KBM-7 (cell line): Measurements from ENCODE around the gene SPINK2.
A peak's percentile ranks its signal among the peaks of the same experiment; 100 is the strongest.

Experiments
- DNase-seq: peaks from one replicate; pipeline ENCODE4 v3.0.0-alpha.2; 2015
- in situ Hi-C: fragments of 300-500 bp; cut with MboI; formaldehyde crosslinking; loops from 2 replicates; pipeline ENCODE4 v1.14.3; 2020; ENCODE audit warnings: low sequenced_read_pairs, low pct_unique_long_range_greater_than_20kb, mixed read lengths

The SPINK2 gene

GRCh38 chr4:56804551-56804950 is 16.9 kb downstream of the SPINK2 start:
- DNase-seq: peak; percentile 90
- in situ Hi-C loops: no loop called here

GRCh38 chr4:56803471-56803870 is 18.0 kb downstream of the SPINK2 start:
- peak; percentile 96 for DNase-seq
- in situ Hi-C loops: no loop called here

GRCh38 chr4:56799824-56800756 is 21.4 kb downstream of the SPINK2 start:
- in situ Hi-C loops: no loop called here
- DNase-seq: peak; percentile 87

- no peak for DNase-seq
- in situ Hi-C loops: no loop called here
Observed at GRCh38 chr4:56799161-56799759, 22.2 kb downstream of the SPINK2 start.

GRCh38 chr4:56796211-56796610 is 25.3 kb downstream of the SPINK2 start:
- peak; percentile 34 for DNase-seq
- in situ Hi-C loops: no loop called here

GRCh38 chr4:56791316-56791715 is 30.2 kb downstream of the SPINK2 start:
- in situ Hi-C loops: no loop called here

GRCh38 chr4:56790691-56791091 is 30.8 kb downstream of the SPINK2 start:
- DNase-seq: no peak
- in situ Hi-C loops: no loop called here

More at GRCh38 chr4:56791316-56791715, 30.2 kb downstream of the SPINK2 start:
- DNase-seq: no peak

- in situ Hi-C loops: no loop called here
- DNase-seq: no peak
Observed at GRCh38 chr4:56788081-56788480, 33.4 kb downstream of the SPINK2 start.

GRCh38 chr4:56787380-56787779 is 34.1 kb downstream of the SPINK2 start:
- DNase-seq: no peak
- in situ Hi-C loops: no loop called here

GRCh38 chr4:56786955-56787354 is 34.5 kb downstream of the SPINK2 start:
- in situ Hi-C loops: no loop called here
- no peak for DNase-seq

- in situ Hi-C loops: no loop called here
- DNase-seq: no peak
Observed at GRCh38 chr4:56783986-56784385, 37.5 kb downstream of the SPINK2 start.

- DNase-seq: no peak
- in situ Hi-C loops: no loop called here
Observed at GRCh38 chr4:56782019-56782418, 39.5 kb downstream of the SPINK2 start.

- DNase-seq: no peak
- in situ Hi-C loops: no loop called here
Observed at GRCh38 chr4:56773346-56773745, 48.2 kb downstream of the SPINK2 start.

GRCh38 chr4:56772134-56772533 is 49.4 kb downstream of the SPINK2 start:
- no peak for DNase-seq
- in situ Hi-C loops: no loop called here

- DNase-seq: no peak
- in situ Hi-C loops: no loop called here
Observed at GRCh38 chr4:56768763-56769162, 52.7 kb downstream of the SPINK2 start.

GRCh38 chr4:56768316-56768715 is 53.2 kb downstream of the SPINK2 start:
- in situ Hi-C loops: no loop called here
- no peak for DNase-seq

- DNase-seq: no peak
- in situ Hi-C loops: no loop called here
Observed at GRCh38 chr4:56767567-56767966, 53.9 kb downstream of the SPINK2 start.

GRCh38 chr4:56764775-56765174 is 56.7 kb downstream of the SPINK2 start:
- in situ Hi-C loops: no loop called here
- DNase-seq: no peak

GRCh38 chr4:56764223-56764622 is 57.3 kb downstream of the SPINK2 start:
- no peak for DNase-seq
- in situ Hi-C loops: no loop called here

GRCh38 chr4:56762484-56763250 is 58.8 kb downstream of the SPINK2 start:
- in situ Hi-C loops: no loop called here
- no peak for DNase-seq
